Central memory CD8-positive, alpha-beta T cell (primary cell): ENCODE results near the gene DYSF.

Source experiments
- ATAC-seq: fragments of 150-1000 bp; cut with Tn5 transposase; replicated peaks from 2 replicates; pipeline ENCODE4 v1.10.0; 2022; ENCODE audit warnings: mild to moderate bottlenecking, moderate FRiP score, moderate number of reproducible peaks; ENCODE audit not compliant: poor library complexity, severe bottlenecking; ENCODE audit errors: extremely low read depth
- DNase-seq, 2 donors: peaks; one replicate each; pipeline ENCODE4 v3.0.0; 2021; ENCODE audit warnings: low spot score in 2 of 2
- H3K27ac Mint-ChIP-seq: one replicate; pipeline ENCODE4 v1.8.0; 2022; ENCODE audit warnings: low read depth, mild to moderate bottlenecking, moderate library complexity, mixed read lengths
- H3K27me3 Mint-ChIP-seq: one replicate; pipeline ENCODE4 v1.8.0; 2022; ENCODE audit warnings: mixed read lengths
- H3K36me3 Mint-ChIP-seq: one replicate; pipeline ENCODE4 v1.8.0; 2022; ENCODE audit warnings: mild to moderate bottlenecking, moderate library complexity, mixed read lengths; ENCODE audit not compliant: insufficient read depth
- H3K4me1 Mint-ChIP-seq: one replicate; pipeline ENCODE4 v1.8.0; 2022; ENCODE audit warnings: mixed read lengths
- H3K4me3 Mint-ChIP-seq: one replicate; pipeline ENCODE4 v1.8.0; 2022; ENCODE audit warnings: mild to moderate bottlenecking, moderate library complexity, mixed read lengths
- H3K9me3 Mint-ChIP-seq: one replicate; pipeline ENCODE4 v1.8.0; 2022; ENCODE audit warnings: mixed read lengths

DYSF gene

DNA sequence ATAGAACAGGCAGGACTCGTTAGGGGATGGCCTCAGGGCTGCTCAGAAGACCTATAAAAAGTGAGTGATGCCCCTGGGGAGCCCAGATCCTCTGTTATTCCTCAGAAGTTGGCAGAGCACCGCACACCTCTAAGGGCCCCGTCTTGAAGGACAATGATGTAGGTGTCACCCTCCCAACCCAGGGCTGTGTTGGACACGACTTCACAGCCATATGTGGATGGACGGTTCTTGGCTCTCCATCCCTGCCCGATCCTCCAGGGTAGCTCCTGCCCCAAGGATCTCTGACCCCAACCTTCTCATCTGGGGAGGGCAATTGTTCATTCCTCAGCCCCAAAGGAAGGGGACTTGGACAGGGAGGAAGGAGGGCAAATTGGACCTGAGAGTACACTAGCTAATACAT lies 246.1 kb downstream of the DYSF start:
- no peaks in the 10 kb centered on the region for H3K9me3 Mint-ChIP-seq

DNA sequence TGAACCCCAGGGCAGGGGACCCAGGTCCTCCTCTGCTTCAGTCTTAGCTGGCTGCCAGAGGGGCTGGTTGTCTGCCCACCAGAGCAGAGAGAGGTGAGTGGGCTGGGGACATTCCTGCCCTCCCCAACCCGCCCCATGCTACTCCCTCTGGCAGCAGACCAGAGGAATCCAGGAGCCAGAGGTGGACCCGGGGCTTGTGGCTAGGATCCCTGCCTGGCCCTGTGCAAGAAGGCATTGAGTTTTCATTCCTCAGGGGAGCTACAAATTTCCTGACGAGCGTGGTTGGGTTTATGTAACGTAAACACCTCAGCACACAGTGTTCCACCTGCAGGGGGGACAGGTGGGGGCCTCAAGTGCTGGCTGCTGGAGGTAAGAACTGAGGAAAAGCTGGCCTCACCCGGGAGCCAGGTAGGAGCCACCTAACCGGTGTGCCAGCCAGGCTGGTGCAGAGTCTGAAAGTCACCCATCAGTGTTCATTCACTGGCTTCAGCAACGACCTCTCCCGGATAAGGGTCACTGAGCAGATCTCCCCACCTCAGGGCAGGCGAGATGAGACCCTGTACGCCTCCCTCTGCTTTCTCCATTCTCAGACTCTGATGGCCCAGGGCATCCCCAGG lies 246.8 kb downstream of the DYSF start:
- no peak for DNase-seq
- Mint-ChIP-seq H3K27me3 (peaks cover 46% of the 10 kb centered on the region), H3K27ac (no peak overlapping the region), H3K36me3 (no peaks in the 10 kb centered on the region), H3K4me3 (no peak overlapping the region), H3K9me3 (no peaks in the 10 kb centered on the region), H3K4me1 (no peaks in the 10 kb centered on the region)
- ATAC-seq, result no peak

More for the DNA sequence above, 246.1 kb downstream of the DYSF start:
- Mint-ChIP-seq H3K27ac (no peak overlapping the region), H3K27me3 (peaks cover 46% of the 10 kb centered on the region), H3K4me1 (no peaks in the 10 kb centered on the region), H3K36me3 (no peaks in the 10 kb centered on the region), H3K4me3 (no peak overlapping the region)
- ATAC-seq (no peak), DNase-seq (no peak)

DNA sequence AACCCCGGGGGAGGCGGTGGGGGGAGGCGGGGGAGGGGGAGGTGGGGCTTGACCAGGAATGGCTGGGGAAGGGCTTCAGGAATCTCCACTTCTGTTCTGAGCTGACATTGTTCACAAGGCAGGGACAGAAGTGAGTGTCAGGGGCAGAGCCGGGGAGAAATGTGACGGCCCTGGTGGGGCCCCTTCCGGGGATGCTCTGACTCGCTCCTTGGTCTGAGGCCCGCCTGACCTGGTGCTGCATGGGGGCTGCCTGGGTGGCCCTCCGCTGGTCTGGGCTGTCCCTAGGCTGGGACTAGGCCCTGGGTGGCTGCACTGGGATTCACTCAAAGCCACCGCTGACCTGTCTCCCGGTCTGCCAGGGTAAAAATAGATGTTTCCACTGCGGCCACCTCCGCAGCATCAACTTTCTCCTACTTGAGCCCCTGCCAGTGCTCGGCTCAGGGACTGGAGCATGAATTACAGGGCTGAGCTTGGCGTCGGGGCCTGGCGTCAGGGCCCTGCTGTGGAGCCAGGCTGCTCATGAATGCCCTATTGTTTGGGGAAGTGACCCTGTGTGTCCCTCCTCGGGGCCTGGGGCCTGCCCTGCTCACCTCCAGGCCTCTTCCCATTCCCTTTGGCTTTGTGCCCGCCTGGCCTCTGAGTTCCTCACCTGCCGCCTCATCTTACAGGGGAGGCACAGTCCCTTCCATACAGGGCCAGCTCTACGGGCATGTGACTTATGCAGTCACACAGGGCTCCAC lies 247.5 kb downstream of the DYSF start:
- H3K4me3 Mint-ChIP-seq, result no peak overlapping the region
- H3K27ac Mint-ChIP-seq, result no peak overlapping the region
- H3K4me1 Mint-ChIP-seq, result no peaks in the 10 kb centered on the region
- no peak for ATAC-seq
- no peaks in the 10 kb centered on the region for H3K36me3 Mint-ChIP-seq
- no peak for DNase-seq
- H3K27me3 Mint-ChIP-seq, result peaks cover 47% of the 10 kb centered on the region
- no peaks in the 10 kb centered on the region for H3K9me3 Mint-ChIP-seq

DNA sequence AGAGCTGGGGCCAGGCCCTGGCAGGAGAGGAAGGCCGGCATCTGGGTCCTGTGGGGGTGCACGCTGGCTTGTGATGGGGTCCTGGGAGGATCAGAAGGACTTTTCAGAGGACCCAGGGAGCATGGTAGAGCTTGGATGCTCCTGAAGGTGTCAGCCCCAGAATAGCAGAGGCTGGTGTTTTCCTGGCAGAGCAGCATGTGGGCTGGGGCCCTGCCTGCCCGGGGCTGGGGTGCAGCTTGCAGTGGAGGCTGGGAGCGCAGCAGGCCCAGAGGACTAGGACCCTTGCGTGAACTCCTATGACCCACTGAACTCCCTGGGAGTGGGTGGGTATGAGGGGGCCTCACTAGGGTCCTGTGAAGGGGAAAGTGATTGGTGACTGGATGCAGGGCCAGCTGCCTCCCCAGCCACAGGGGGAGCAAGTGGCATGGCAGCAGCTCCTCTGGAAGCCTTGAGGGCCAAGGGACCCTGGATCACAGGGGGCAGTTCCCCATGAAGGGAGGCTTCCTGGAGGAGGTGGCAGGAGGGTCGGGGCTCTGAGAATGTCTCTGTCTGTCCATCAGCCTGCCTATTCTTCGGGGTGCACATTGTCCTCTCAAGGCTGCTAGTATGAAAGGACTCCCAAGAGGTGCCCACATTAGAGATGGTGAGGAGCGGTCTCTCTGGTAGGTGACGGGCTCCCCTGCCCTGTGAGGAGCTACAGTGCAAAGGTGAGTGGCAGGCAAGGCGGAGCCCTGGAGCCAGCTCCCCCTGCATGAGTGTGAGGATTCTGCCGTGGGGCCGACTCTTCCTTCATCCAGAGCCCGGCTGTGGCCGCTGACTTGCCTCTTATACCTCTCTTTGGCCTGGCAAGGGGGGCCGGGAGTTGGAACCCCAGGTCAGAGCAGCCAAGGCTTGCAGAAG lies 249.0 kb downstream of the DYSF start:
- no peaks in the 10 kb centered on the region for H3K4me1 Mint-ChIP-seq
- DNase-seq (no peak), ATAC-seq (no peak)
- H3K27ac Mint-ChIP-seq, result no peak overlapping the region
- no peaks in the 10 kb centered on the region for H3K36me3 Mint-ChIP-seq
- peaks cover 41% of the 10 kb centered on the region for H3K27me3 Mint-ChIP-seq
- H3K9me3 Mint-ChIP-seq, result no peaks in the 10 kb centered on the region
- no peak overlapping the region for H3K4me3 Mint-ChIP-seq

DNA sequence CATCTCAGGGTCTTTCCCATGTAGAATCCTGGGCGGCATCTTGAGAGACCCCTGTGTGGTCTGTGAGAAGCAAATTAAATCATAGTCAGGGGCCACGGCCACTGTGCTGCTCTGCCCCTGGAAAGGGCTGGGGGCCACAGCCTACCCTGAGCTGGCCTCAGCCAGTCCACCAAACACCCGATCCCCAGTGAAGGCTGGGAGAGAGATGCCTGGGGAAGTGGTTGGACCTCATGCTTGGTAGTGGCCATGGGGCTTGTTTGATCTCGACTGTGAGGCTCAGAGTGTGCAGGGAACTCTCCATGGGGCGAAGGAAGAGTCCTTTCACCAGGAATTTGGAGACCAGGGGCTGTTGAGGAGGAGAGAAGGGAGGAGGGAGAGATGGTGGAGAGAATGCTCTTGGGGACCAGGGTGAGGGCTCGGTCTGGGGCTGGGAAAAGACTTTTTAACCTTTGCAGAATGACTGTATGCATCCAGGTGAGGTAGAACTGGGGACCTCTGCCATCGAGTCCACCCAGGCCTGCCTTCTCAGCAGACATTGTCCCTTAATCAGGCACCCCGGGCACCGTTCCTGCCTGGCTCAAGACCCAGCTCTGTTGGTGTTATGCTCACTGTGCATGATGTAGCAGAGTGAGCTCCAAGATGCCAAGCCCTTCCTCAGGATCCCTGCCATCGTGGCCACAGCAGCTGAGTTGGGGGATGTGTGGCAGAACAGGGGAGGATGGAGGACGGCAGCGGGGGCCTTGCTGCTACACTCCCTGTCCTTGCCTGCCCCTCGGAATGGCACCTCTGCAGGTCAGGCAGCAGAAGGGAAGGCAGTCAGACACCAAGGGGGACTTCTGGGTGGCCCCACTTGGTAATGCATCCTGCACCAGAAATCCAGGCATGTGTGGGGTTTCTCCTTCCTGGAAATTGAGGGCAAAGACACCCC lies 249.9 kb downstream of the DYSF start:
- no peak overlapping the region for H3K4me3 Mint-ChIP-seq
- no peaks in the 10 kb centered on the region for H3K4me1 Mint-ChIP-seq
- no peak for DNase-seq
- H3K27ac Mint-ChIP-seq, result no peak overlapping the region
- ATAC-seq, result no peak
- peaks cover 41% of the 10 kb centered on the region for H3K27me3 Mint-ChIP-seq
- H3K36me3 Mint-ChIP-seq, result no peaks in the 10 kb centered on the region
- no peaks in the 10 kb centered on the region for H3K9me3 Mint-ChIP-seq

DNA sequence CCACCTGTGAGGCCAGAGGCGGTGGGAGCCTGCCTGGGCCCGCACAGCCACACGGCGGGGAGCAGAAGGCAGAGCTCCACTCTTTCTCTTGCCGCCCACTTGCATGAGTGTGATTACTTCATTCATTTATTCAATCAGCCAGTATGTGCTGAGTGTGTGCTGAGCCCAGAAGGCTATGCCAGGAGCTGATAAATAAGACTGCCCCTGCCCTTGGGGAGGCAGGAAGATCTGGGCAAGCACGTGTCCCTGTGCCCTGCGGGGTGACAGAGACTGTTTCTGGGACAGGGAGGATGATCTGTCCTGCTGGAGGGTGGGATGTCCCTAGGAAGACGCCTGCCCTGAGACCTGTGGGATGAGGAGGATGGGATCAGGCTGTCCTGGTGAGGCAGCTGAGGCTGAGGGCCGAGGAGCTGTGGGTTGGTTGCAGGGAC lies 250.8 kb downstream of the DYSF start:
- no peak overlapping the region for H3K4me3 Mint-ChIP-seq
- H3K27me3 Mint-ChIP-seq, result peaks cover 41% of the 10 kb centered on the region
- H3K9me3 Mint-ChIP-seq, result no peaks in the 10 kb centered on the region
- DNase-seq (no peak), ATAC-seq (no peak)
- H3K4me1 Mint-ChIP-seq, result no peaks in the 10 kb centered on the region
- no peaks in the 10 kb centered on the region for H3K36me3 Mint-ChIP-seq
- H3K27ac Mint-ChIP-seq, result no peak overlapping the region

DNA sequence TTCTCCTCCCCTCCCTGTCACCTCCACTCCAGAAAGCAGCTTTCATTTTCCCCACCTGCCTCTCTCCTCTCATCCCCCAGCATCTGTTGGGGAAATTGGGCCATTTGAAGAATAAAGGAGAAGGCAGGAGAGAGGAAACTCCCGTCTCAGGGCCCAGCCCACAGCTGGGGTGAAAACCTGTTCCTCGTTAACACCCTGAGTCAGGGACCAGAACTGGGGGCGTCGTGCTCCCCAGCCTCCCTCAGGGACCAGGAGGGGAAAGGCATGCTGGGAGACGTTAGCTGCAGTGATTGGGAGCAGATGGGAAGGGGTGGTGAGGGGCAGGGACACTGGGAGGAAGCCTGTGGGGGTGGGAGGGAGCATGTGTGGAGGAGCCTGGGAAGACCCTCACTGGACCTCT lies 251.3 kb downstream of the DYSF start:
- ATAC-seq (no peak), DNase-seq (no peak)
- Mint-ChIP-seq H3K27me3 (peaks cover 42% of the 10 kb centered on the region), H3K4me1 (no peaks in the 10 kb centered on the region), H3K36me3 (no peaks in the 10 kb centered on the region), H3K27ac (peak overlapping the region; percentile 29), H3K4me3 (no peak overlapping the region), H3K9me3 (no peaks in the 10 kb centered on the region)

DNA sequence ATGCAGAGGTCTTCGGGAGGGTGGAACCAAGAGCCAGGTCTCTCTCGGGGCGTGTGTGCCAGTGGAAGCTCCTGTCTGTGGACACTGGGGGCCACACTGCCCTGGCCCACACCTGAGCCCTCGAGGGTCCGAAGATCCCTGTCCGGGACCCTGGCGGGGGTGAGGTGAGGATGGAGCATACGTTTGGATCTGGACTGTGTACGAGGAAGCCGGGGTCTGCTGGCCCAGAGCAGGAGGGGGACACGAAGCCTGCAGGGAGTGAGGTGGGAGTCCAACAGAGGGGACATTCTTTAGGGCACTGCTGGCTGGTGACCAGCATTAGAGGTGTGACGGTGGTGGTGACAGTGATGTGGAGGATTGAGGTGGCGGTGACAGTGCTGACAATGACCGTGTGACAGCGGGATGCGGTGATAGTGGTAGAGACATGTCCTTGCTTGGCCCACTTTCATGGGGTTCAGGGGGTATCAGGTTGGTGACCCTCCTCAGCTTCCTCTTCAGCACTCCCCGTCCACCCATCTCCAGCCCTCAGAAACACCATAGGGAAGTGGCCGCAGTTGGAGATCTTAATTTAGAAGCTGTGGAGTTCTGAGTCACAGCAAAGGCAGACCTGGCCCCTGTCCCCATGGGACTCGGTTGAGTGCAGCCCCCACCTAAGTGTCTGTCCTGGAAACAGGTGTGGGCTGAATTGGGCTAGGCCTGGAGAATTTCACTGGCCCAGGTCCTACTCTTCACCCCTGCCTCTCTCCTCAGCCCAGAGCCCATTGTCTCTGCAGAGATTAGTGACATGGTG lies 252.0 kb downstream of the DYSF start:
- Mint-ChIP-seq H3K36me3 (no peaks in the 10 kb centered on the region), H3K4me3 (no peak overlapping the region), H3K27me3 (peaks cover 49% of the 10 kb centered on the region), H3K27ac (peak overlapping the region; percentile 29), H3K4me1 (no peaks in the 10 kb centered on the region), H3K9me3 (no peaks in the 10 kb centered on the region)
- DNase-seq (no peak), ATAC-seq (no peak)

DNA sequence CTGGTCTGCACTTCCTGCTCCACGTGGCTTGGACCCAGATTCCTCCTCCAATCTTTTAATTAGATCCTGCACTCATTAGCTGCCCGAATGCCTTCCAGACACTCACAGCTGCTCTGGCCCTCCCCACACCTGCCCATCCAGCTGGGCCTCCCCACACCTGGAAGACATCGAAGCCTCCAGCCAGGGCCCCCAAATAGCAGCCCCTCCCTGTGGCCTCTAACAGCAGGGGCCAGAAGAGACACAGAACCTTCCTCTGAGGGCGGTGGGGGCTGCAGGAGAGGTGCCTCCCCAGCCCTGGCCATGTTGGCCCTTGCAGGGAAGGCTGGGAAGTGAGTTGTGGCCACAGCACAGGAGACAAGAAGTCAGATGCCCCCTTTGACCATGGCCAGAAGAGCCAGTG lies 252.8 kb downstream of the DYSF start:
- ATAC-seq (no peak), DNase-seq (no peak)
- Mint-ChIP-seq H3K27me3 (peaks cover 56% of the 10 kb centered on the region), H3K27ac (no peak overlapping the region), H3K9me3 (no peaks in the 10 kb centered on the region), H3K4me3 (no peak overlapping the region), H3K4me1 (no peaks in the 10 kb centered on the region), H3K36me3 (no peaks in the 10 kb centered on the region)

DNA sequence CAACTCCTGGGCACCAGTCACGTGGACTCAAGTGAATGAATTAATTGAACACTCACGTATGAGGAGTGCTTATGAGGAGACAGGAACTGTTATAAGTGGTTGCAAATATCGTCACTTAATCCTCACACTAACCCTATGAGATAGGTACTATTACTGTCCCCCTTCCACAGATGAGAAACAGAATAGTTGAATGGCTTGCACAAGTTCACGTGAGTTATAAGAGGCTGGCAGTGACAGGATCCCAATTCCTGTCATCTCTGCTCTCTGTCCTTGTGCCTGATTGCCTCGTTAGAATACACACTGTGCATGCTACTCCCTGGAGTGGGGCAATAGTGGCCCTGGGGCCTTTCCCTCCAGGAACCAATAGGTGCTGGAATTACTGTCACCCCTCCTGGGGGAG lies 253.5 kb downstream of the DYSF start:
- H3K9me3 Mint-ChIP-seq, result no peaks in the 10 kb centered on the region
- H3K4me3 Mint-ChIP-seq, result no peak overlapping the region
- no peaks in the 10 kb centered on the region for H3K36me3 Mint-ChIP-seq
- no peak for ATAC-seq
- no peak overlapping the region for H3K27ac Mint-ChIP-seq
- no peak for DNase-seq
- no peaks in the 10 kb centered on the region for H3K4me1 Mint-ChIP-seq
- H3K27me3 Mint-ChIP-seq, result peaks cover 56% of the 10 kb centered on the region

DNA sequence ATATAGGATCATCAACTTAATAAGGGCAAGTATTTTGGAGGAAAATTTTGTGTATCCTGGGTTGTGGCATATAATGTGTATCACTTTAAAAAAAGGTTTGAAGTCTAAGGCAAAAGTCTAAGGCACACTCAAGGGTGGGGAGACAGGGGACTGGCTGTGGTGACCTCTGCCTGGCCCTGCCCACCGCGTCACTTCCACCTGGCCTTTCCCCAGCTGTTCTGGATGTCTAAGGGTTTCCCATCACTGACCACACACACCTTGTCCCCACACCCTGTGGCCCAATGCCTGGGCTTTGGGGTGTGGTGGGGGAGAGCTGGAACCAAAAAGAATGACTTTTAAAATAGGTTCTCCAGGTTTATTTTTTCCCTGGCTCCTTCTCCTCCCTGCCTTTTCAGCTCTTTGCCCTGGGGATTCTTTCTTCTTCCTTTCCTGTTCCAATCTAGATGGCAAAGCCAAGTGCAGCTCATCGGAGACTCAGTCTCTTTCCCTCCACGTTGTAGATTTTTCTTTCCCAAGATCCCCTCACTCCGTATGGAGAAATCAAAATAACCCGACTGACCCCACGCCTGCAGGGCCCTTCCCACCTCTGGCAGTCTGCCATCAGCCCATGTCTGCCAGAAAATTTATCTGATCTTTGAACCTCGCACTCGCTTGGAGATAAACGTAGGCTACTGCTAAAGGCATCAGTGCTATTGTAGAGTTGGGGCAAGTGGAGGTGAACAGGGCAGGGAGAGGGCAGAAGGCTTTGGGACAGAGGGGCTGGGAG lies 257.2 kb downstream of the DYSF start:
- Mint-ChIP-seq H3K4me3 (no peak overlapping the region), H3K27me3 (peaks cover 30% of the 10 kb centered on the region), H3K4me1 (no peaks in the 10 kb centered on the region), H3K27ac (no peak overlapping the region), H3K9me3 (no peaks in the 10 kb centered on the region), H3K36me3 (peaks cover 1% of the 10 kb centered on the region)
- ATAC-seq (no peak), DNase-seq (no peak)
